ENCODE measurements around the gene LRRFIP2.
"Not testable (repeated sequence)": the region's sequence is repeated elsewhere in the genome, so short reads cannot be mapped to it uniquely, and the experiment has no call there.

Gene LRRFIP2

GRCh38 chr3:37111199-37111598 is 63.2 kb downstream of the LRRFIP2 start:
- DNase-seq: no peak

DNA sequence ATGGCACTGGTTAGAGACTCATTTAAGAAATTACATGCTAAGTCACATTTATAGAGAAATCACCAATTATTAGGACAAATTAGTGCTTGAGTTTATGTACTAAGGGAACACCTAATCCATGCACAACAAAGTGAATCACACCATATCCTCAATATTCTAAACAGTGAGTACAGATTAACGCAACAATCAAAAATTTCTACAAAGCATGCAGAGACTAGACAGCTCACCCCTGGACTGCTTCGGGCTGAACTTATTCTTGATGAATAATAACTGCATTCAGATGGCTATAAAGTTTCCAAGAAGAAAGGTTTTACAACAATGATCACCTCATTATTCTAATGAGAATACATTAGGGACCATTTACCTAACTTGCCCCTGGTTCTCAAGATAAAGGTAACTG is 66.5 kb downstream of the LRRFIP2 start:
- DNase-seq: no peak

GRCh38 chr3:37103103-37103808 is 71.1 kb downstream of the LRRFIP2 start:
- no peak for DNase-seq

DNA sequence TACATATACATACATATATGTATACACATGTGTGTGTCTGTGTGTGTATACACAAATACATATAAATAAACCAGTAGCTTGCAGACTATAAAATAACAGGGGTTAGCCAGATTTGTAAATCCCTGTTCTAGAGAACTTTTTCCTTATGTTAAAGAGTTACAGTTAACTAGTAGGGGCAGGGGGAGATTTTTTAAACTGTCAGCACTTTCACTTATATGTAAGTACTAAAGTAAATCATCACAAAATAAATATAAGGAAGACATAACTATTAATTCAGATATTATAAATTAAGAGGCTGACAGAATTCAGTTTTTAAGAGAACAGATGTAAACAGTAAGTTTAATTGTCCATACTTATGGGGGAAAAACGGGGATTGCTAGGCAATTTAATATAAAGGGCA is 74.0 kb downstream of the LRRFIP2 start:
- no peak for DNase-seq

- DNase-seq: no peak
Measured at GRCh38 chr3:37099469-37099868, 74.9 kb downstream of the LRRFIP2 start.

GRCh38 chr3:37098884-37099283 is 75.5 kb downstream of the LRRFIP2 start:
- no peak for DNase-seq

DNA sequence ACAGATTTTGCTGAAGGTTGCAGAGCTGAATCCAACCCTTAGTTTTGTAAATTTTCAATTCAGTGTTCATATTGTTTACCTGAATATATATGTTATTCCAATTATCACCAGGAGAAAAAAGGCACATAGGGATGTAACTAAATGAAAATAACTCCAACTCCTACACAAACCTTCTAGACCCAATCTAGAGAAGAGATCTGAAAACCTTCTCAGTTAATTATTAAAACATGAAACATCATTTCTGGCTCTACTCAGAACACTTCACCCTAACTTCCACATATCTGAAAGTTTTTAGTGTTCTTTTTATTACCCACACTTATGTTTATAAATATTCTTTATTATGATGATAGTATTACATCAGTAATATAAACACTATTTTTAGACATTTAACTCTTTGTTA is 76.6 kb downstream of the LRRFIP2 start:
- DNase-seq: no peak

GRCh38 chr3:37096975-37097374 is 77.4 kb downstream of the LRRFIP2 start:
- no peak for DNase-seq

DNA sequence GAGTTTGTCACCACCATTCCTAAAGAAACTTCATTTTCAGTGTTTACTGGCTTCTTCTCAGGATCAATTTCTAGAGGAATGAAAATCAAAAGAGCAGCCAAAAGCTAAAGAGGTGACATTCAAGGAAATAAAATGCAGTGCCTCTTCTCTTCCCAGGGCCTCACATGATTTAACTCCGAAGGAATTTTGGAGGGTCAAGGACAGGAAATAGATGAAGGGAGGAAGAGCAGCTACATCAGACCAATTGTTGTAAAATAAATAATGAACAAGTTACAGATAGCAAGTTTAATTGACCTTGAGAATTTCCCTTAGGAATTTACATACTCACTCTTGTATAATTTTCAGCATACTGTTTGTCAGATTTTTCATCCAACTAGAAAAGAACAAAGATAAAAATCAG is 78.1 kb downstream of the LRRFIP2 start:
- DNase-seq: no peak

DNA sequence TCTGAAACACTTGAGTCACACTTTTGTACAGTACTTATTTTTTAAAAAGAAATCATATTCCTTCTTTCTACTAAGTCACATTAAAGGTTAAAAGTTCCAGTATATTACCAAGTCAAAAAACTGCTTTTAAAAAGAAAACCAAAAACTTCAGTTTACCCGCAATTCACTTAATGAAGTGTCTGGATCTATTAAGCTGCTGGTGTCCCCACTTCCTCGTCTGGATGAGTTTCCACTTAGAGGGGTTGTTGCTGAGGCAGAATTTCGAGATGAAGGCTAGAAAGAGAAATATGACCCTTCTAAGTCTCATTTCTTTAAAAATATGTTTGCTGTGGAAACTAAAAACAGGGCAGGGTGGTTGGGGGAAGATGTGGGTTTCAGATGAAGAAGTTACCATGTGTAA is 79.7 kb downstream of the LRRFIP2 start:
- no peak for DNase-seq

DNA sequence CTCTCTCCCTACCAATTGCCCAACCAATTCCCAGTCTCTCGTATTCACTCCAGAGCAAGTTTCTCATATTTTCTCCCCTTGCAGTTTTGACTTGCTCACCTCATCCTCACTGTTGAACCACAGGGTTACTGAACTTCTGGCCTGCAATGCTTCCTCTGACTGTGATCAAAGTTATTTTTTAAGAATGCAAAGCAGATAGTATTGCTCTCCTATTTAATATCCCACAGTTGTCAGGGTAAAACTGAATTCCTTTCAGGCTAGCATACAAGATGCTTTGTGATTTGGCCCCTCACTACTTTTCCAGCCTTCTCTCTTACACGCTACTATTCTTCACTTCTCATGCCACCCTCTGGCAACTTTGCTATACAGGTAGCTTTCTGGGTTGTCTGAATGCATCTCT is 80.9 kb downstream of the LRRFIP2 start:
- DNase-seq: no peak

GRCh38 chr3:37092484-37092883 is 81.9 kb downstream of the LRRFIP2 start:
- DNase-seq: no peak

DNA sequence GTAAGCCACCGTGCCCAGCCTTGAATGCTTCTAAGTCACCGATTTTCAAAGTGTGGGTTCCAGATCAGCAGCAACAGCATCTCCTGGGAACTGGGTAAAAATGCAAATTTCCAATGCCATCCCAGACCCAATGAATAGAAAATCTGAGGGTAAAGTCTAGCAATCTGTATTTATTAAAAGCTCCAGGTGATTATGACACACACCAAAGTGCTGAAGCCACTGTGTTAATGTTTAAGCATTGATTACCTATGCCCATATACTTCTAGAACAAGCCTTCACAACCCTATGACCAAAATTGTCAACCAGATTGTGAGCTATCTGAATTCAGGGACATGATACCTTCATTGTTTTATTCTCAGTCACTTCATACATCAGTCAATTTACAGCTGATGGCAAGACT is 86.5 kb downstream of the LRRFIP2 start:
- DNase-seq: no peak

DNA sequence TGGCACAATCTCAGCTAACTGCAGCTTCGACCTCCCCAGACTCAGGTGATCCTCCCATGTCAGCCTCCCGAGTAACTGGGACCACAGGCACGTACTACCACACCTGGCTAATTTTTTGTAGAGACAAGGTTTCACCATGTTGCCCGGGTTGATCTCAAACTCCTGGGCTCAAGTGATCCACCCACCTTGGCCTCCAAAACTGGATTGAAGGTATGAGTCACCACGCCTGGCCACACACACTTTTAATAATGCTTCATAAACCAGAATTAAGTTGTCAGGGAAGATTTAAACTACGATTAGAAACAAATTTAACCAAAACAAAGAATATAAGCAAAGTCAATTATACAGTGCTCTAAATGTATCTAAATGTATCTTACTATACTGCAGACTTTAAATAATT is 87.5 kb downstream of the LRRFIP2 start:
- DNase-seq: no peak

DNA sequence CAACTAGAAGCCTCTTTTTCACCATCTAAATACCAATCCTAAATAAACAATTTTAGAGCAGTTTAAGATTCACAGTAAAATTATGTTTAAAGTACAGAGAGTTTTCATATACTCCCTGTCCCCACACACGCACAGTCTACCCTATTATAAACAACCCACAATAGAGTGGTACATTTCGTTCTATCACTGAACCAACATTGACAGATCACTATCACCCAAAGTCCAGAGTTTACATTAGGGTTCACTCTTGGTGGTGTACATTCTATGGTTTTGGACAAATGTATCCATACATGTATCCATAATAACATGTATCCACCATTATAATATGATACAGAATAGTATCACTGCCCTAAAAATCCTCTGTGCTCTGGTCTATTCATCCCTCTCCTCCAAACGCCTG is 92.1 kb downstream of the LRRFIP2 start:
- DNase-seq: no peak

GRCh38 chr3:37075955-37076354 is 98.4 kb downstream of the LRRFIP2 start:
- no peak for DNase-seq

DNA sequence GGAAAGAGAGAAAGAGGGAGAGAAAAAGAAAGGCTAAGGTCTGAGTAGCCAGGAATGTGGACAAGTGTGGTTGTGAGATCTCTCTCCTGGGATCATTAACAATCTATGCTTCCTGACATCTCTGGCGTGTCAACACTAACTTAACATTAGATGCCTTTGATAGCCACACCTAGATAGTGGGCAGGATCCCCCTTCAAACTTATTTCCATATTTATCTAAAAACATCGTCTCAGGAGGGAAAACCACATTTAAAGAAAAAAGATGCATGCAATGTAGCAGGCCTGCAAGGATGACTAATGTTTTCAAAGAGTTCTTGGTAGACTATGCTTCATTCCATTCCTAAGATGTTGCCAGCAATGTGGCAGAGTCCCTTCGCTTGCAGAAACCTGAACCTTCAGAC is 100.2 kb downstream of the LRRFIP2 start:
- DNase-seq: no peak

- no peak for DNase-seq
Measured at GRCh38 chr3:37072892-37073291, 101.5 kb downstream of the LRRFIP2 start.

GRCh38 chr3:37071921-37072320 is 102.5 kb downstream of the LRRFIP2 start:
- no peak for DNase-seq

DNA sequence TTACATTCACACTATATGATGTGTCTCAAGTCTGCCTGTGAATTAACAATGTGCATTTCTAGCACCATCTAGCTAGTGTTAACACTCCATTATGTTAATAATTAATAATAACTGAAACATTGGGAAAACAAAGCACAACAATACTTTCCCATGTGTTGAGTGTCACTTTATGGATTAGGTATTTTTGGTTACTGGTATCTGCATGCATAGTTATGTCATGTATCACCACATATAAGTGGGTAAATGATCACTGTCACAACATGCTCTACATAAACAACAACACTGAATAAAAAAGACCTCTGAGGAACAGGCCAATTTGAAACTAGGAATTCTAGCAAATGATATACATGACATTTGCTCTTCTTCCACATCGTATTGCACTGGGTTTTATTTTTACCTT is 106.4 kb downstream of the LRRFIP2 start:
- no peak for DNase-seq

DNA sequence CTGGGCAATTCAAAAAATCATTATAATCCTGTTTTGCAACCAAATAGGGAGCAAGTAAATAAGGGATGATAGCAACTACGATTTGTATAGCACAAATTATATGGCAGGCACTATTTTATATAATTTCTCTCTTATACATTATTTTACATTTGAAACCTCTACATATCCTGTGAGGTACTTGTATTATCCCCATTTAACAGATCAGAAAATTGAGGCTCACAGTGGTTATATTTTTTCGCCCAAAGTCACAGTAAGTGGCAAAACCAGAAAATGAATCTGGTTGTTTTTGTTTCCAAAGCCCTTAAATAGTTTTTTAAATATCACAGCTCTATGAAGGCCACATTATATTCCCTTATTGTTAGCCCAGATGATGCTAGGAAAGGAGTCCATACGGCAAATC is 106.8 kb downstream of the LRRFIP2 start:
- no peak for DNase-seq

DNA sequence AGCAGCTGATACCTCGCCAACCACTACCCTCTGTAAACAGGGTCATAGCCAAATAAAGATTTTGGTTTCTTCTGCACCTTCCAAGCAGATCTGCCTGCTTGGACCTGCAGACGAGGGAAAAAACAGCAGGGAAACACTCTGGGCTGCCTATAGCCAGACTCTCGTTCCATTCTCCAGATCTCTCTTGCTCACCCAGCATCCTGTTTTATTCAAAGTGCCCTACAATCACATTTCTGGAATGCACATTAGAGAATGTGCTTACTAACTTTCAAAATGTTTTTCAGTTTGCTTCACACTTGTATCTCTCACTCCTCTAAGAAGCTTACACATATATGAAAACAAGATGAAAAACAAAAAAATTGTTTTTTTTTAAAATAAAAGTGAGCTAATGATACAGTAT is 109.6 kb downstream of the LRRFIP2 start:
- no peak for DNase-seq

DNA sequence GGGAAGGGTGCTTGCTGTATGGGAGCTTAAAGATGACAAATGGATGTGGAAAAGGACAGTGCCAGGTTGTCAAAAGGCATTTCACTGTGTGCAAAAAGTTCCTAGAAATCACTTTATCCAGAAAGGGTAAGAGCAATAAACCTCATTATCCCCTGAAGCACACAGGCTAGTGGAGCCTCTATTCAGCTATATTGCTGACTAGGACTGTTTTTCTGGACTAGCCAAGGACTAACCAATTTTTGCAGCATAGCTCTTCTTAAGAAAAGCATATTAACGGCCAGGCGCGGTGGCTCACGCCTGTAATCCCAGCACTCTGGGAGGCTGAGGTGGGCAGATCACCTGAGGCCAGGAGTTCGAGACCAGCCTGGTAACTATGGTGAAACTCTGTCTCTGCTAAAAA is 116.3 kb downstream of the LRRFIP2 start:
- no peak for DNase-seq

GRCh38 chr3:37056826-37057225 is 117.6 kb downstream of the LRRFIP2 start:
- no peak for DNase-seq

DNA sequence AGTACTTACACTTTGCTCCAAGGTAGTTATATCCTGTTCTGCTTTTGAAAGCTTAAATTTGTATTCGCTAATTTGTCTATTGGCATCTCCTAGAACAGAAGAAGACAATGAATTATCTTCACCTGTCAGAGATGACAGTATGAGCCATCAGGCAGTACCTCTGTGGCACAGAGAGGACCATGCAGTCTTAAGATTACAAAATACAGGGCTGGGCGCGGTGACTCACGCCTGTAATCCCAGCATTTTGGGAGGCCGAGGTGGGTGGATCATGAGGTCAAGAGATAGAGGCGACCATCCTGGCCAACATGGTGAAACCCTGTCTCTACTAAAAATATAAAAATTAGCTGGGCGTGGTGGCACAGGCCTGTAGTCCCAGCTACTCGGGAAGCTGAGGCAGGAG is 119.3 kb downstream of the LRRFIP2 start:
- DNase-seq: not testable (repeated sequence)

DNA sequence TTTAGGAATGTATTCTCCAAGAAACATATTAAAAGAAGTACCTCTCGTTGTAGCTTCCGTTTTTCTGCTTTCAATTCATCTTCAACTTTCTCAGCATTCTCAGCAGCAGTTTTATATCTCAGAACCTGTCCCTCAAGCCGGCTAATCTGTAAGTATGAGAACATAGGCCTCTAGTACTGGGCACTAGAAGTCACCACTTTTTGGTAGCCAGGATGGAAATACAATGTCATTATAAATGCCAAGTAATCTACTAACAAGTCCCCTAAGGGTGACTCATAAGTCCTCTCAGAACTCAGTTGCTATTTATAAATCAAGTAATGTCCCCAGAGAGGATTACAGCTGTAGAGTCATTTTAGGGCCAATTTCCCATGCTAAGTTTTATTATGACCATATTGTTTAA is 120.0 kb downstream of the LRRFIP2 start:
- DNase-seq: no peak
